ENCODE results near the gene KDM1B. TPM values are rescaled to one million over a fixed set of nuclear protein-coding genes. Genes with fewer than 3 reads are reported as not detected.

Gene KDM1B
- total and polyA plus RNA-seq, 9 of the 15 experiments (the other 6 are each of a cell fraction or from before 2014, with no cell fraction given) = 1.4 to 58.9 (median 36.3) TPM

GRCh38 chr6:18154507-18155149, 594 bp upstream of the KDM1B start, which contains the start of gene TPMT (continued):
- TF ChIP-seq ZNF511 (CRISPR knock-in tag; IDR thresholded peaks at IDR 0.05) (peak; percentile 87), FOXP1 (CRISPR knock-in tag; IDR thresholded peaks at IDR 0.05) (no peak), MAFG (tag; conservative IDR thresholded peaks at IDR 0.05) (no peak), ZNF174 (CRISPR knock-in tag; IDR thresholded peaks at IDR 0.05) (no peak), SRSF1 (IDR thresholded peaks at IDR 0.05; ENCODE audit: low read depth, low read length) (no peak), ZNF830 (CRISPR knock-in tag; IDR thresholded peaks at IDR 0.05) (peak; percentile 44; the same call in 1 of the 2 replicates), NKRF (IDR thresholded peaks at IDR 0.05; ENCODE audit: borderline replicate concordance) (peak; percentile 92), MLX (CRISPR knock-in tag; conservative IDR thresholded peaks at IDR 0.05) (no peak), CTCFL (IDR thresholded peaks at IDR 0.05; ENCODE audit: borderline replicate concordance, insufficient read depth, low read depth, low read length, poor library complexity, severe bottlenecking) (no peak), SIN3A (IDR thresholded peaks at IDR 0.05; ENCODE audit: borderline replicate concordance in 2 of 2, control insufficient read depth in 1 of 2, low read depth in 2 of 2, low read length in 2 of 2) (peak; percentile 94 to 95), TAL1 (IDR thresholded peaks at IDR 0.05) (no peak), MEF2A (IDR thresholded peaks at IDR 0.05; ENCODE audit: control insufficient read depth, low read depth, low read length) (no peak), ZBTB12 (CRISPR knock-in tag; IDR thresholded peaks at IDR 0.05) (peak; percentile 45; the same call in 1 of the 2 replicates), CBFA2T2 (conservative IDR thresholded peaks at IDR 0.05) (no peak), EWSR1 (IDR thresholded peaks at IDR 0.05; ENCODE audit: borderline replicate concordance, low read depth, partially characterized antibody) (no peak), ZNF124 (CRISPR knock-in tag; IDR thresholded peaks at IDR 0.05) (no peak), U2AF1 (optimal IDR thresholded peaks at IDR 0.05; ENCODE audit: low read depth, low read length) (no peak), HDAC2 (IDR thresholded peaks at IDR 0.05) (peak; percentile 80), BDP1 (IDR thresholded peaks at IDR 0.05; ENCODE audit: insufficient read depth, insufficient read length) (no peak), ZNF24 (IDR thresholded peaks at IDR 0.05) (no peak), CAMTA2 (CRISPR knock-in tag; conservative IDR thresholded peaks at IDR 0.05) (no peak), SPI1 (IDR thresholded peaks at IDR 0.05; ENCODE audit: borderline replicate concordance, low read depth, low read length) (no peak), SP2 (IDR thresholded peaks at IDR 0.05; ENCODE audit: extremely low read depth, low read depth, low read length, poor library complexity, severe bottlenecking) (no peak)

Data from K562 (cell line).